Panc1 (cell line): Measurements from ENCODE around the gene UCP3. TPM values are rescaled to one million over a fixed set of nuclear protein-coding genes. Genes with fewer than 3 reads are reported as not detected.
A peak's percentile ranks its signal among the peaks of the same experiment; 100 is the strongest.

ENCODE experiments used
- ATAC-seq: fragments of 200-7000 bp; cut with Tn5 transposase; 2 replicates; pipeline ENCODE4 v1.9.1; 2020; ENCODE audit warnings: mild to moderate bottlenecking, moderate library complexity
- BruUV-seq: library from RNA; stranded (reverse); fragments of 400-500 nt; replicated peaks from 2 replicates; lab custom pipeline; 2021; lab: Mats Ljungman, UMichigan
- CTCF ChIA-PET: fragments of 300-600 bp; sonication (Branson Sonifier 250); formaldehyde crosslinking; loops from one replicate; lab custom pipeline; 2022; ENCODE audit warnings: antibody characterized with exemption; lab: Charles Lee
- POLR2A ChIA-PET: fragments of 300-600 bp; sonication (Branson Sonifier 250); formaldehyde crosslinking; loops from one replicate; lab custom pipeline; 2022; ENCODE audit warnings: antibody characterized with exemption; lab: Charles Lee
- DNase-seq: peaks from one replicate; pipeline ENCODE4 v3.0.0-alpha.2; 2010; ENCODE audit warnings: low read depth, low spot score
- H3K27ac ChIP-seq: 2 replicates; pipeline ENCODE4 v1.5.1; 2011; ENCODE audit warnings: mild to moderate bottlenecking, low read length, inconsistent platforms
- H3K27me3 ChIP-seq: fragments of 200-500 bp; sonication (Bioruptor generic); 2 replicates; pipeline ENCODE4 v1.6.0; 2014; ENCODE audit warnings: low read length, inconsistent platforms; ENCODE audit not compliant: control insufficient read depth, insufficient read depth
- H3K36me3 ChIP-seq: fragments of 200-500 bp; sonication (Bioruptor generic); 2 replicates; pipeline ENCODE4 v1.5.1; 2014; ENCODE audit warnings: inconsistent platforms, mild to moderate bottlenecking, low read length, moderate library complexity; ENCODE audit not compliant: control insufficient read depth, insufficient read depth
- H3K4me1 ChIP-seq: 2 replicates; pipeline ENCODE4 v1.5.1; 2011; ENCODE audit warnings: inconsistent platforms, mild to moderate bottlenecking, low read length, moderate library complexity; ENCODE audit not compliant: control insufficient read depth, insufficient read depth
- H3K4me3 ChIP-seq, 2 experiments: 2 replicates each; pipeline ENCODE4 v1.5.1; 2011 to 2012; ENCODE audit warnings: low read depth in 2 of 2, low read length in 2 of 2, mild to moderate bottlenecking in 2 of 2, inconsistent platforms in 1 of 2, moderate library complexity in 1 of 2
- H3K9me3 ChIP-seq: fragments of 200-500 bp; sonication (Bioruptor generic); 2 replicates; pipeline ENCODE4 v1.5.1; 2014; ENCODE audit warnings: low read depth, mild to moderate bottlenecking, inconsistent platforms, low read length, moderate library complexity; ENCODE audit not compliant: control insufficient read depth, insufficient read depth
- POLR2AphosphoS5 ChIP-seq: IDR thresholded peaks from 2 replicates; pipeline ENCODE4 v1.6.1; 2012; ENCODE audit warnings: mild to moderate bottlenecking, low read depth, low read length, moderate library complexity
- SIN3A ChIP-seq: IDR thresholded peaks from 2 replicates; pipeline ENCODE4 v1.6.1; 2012; ENCODE audit warnings: low read depth, mild to moderate bottlenecking, low read length, moderate library complexity, borderline replicate concordance; ENCODE audit not compliant: insufficient read depth
- TCF7L2 ChIP-seq: IDR thresholded peaks from 2 replicates; pipeline ENCODE4 v1.6.1; 2011; ENCODE audit warnings: mild to moderate bottlenecking, low read depth, low read length, inconsistent platforms
- in situ Hi-C: cut with HindIII; loops from 2 replicates; pipeline ENCODE4 v1.10.0; 2016; ENCODE audit warnings: low sequenced_read_pairs, low pct_unique_long_range_greater_than_20kb
- intact Hi-C: fragments of 100-400 bp; cut with micrococcal nuclease; formaldehyde crosslinking; loops from one replicate; pipeline ENCODE4 v1.10.0; 2022; ENCODE audit not compliant: unreplicated experiment
- total RNA-seq: library from RNA; stranded (reverse); gene quantifications from one replicate; pipeline ENCODE4 v1.2.1, GENCODE V29; 2021; ENCODE audit not compliant: unreplicated experiment
- TF ChIP-seq, protein P1 (sequence below), 2 experiments: IDR thresholded peaks; 2 replicates each; pipeline ENCODE4 v1.6.1; 2011 to 2012; ENCODE audit warnings: low read depth in 2 of 2, control low read depth in 1 of 2, low read length in 1 of 2, mild to moderate bottlenecking in 1 of 2, moderate library complexity in 1 of 2; ENCODE audit not compliant: insufficient read depth in 1 of 2
- TF ChIP-seq, protein P2 (sequence below): fragments of 450-650 bp; IDR thresholded peaks from 2 replicates; pipeline ENCODE4 v1.5.1; 2017; ENCODE audit warnings: mild to moderate bottlenecking

UCP3 gene
- total RNA-seq, 1 experiment from 2014 or later = 0.46 TPM

DNA sequence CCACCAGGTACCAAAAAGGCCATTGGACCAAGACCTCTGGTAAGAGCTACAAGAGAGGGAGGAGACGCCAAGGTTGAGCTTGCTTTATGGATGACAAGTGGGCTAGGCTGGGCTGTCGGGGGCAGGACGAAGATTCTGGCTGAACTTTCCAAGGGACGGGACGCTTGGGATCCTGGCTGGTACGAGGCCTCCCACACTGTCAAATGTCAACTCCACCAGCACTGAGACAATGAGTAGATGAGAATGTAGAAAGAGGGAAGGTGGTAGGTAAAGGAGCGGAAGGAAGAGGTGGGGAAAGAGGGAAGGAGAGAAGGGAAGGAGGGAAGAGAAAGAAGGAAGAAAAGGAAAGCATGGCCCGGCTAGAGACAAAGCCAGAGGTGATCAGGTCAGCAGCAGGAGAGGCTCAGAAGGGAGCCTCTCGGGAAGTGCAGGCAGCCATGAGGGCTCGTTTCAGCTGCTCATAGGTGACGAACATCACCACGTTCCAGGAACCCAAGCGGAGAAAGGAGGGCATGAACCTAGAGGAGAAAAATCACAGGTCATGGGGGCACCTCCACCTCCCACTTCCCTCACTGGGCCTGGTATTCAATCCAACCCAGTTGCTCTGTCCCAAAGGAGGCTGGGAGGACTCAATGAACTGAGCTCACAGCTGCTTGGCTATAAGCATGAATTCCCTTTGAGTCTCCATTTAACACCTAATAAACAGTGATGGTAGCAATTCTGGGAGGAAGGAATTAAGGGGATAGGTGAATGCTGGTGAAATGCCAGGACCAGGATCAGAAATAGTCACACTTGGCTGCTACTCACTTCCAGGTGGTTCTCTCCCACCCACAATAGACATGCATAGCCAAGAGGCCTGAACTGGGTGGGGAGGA is 34.0 kb downstream of the UCP3 start:
- H3K4me1 ChIP-seq = no peaks in the 10 kb centered on the region
- in situ Hi-C loops = no loop called here
- POLR2A ChIA-PET = no interaction called here
- no TSS peak for BruUV-seq
- TF ChIP-seq TCF7L2 = no peak
- TF ChIP-seq SIN3A = no peak
- TF ChIP-seq, protein P1, sequence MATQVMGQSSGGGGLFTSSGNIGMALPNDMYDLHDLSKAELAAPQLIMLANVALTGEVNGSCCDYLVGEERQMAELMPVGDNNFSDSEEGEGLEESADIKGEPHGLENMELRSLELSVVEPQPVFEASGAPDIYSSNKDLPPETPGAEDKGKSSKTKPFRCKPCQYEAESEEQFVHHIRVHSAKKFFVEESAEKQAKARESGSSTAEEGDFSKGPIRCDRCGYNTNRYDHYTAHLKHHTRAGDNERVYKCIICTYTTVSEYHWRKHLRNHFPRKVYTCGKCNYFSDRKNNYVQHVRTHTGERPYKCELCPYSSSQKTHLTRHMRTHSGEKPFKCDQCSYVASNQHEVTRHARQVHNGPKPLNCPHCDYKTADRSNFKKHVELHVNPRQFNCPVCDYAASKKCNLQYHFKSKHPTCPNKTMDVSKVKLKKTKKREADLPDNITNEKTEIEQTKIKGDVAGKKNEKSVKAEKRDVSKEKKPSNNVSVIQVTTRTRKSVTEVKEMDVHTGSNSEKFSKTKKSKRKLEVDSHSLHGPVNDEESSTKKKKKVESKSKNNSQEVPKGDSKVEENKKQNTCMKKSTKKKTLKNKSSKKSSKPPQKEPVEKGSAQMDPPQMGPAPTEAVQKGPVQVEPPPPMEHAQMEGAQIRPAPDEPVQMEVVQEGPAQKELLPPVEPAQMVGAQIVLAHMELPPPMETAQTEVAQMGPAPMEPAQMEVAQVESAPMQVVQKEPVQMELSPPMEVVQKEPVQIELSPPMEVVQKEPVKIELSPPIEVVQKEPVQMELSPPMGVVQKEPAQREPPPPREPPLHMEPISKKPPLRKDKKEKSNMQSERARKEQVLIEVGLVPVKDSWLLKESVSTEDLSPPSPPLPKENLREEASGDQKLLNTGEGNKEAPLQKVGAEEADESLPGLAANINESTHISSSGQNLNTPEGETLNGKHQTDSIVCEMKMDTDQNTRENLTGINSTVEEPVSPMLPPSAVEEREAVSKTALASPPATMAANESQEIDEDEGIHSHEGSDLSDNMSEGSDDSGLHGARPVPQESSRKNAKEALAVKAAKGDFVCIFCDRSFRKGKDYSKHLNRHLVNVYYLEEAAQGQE (IDR thresholded peaks at IDR 0.05; ENCODE audit: insufficient read depth in 1 of 2, low read depth in 2 of 2, low read length in 1 of 2) = no peak
- no peak for TF ChIP-seq POLR2AphosphoS5
- TF ChIP-seq, protein P2, sequence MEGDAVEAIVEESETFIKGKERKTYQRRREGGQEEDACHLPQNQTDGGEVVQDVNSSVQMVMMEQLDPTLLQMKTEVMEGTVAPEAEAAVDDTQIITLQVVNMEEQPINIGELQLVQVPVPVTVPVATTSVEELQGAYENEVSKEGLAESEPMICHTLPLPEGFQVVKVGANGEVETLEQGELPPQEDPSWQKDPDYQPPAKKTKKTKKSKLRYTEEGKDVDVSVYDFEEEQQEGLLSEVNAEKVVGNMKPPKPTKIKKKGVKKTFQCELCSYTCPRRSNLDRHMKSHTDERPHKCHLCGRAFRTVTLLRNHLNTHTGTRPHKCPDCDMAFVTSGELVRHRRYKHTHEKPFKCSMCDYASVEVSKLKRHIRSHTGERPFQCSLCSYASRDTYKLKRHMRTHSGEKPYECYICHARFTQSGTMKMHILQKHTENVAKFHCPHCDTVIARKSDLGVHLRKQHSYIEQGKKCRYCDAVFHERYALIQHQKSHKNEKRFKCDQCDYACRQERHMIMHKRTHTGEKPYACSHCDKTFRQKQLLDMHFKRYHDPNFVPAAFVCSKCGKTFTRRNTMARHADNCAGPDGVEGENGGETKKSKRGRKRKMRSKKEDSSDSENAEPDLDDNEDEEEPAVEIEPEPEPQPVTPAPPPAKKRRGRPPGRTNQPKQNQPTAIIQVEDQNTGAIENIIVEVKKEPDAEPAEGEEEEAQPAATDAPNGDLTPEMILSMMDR = no peak
- CTCF ChIA-PET = no interaction called here
- H3K27me3 ChIP-seq = no peaks in the 10 kb centered on the region
- H3K4me3 ChIP-seq = no peak overlapping the region
- peaks cover 6% of the 10 kb centered on the region; the same call in 1 of the 2 replicates for H3K36me3 ChIP-seq
- no peaks in the 10 kb centered on the region for H3K9me3 ChIP-seq
- DNase-seq = no peak
- no peak overlapping the region for H3K27ac ChIP-seq
- ATAC-seq = no peak
- intact Hi-C loops = no loop called here

DNA sequence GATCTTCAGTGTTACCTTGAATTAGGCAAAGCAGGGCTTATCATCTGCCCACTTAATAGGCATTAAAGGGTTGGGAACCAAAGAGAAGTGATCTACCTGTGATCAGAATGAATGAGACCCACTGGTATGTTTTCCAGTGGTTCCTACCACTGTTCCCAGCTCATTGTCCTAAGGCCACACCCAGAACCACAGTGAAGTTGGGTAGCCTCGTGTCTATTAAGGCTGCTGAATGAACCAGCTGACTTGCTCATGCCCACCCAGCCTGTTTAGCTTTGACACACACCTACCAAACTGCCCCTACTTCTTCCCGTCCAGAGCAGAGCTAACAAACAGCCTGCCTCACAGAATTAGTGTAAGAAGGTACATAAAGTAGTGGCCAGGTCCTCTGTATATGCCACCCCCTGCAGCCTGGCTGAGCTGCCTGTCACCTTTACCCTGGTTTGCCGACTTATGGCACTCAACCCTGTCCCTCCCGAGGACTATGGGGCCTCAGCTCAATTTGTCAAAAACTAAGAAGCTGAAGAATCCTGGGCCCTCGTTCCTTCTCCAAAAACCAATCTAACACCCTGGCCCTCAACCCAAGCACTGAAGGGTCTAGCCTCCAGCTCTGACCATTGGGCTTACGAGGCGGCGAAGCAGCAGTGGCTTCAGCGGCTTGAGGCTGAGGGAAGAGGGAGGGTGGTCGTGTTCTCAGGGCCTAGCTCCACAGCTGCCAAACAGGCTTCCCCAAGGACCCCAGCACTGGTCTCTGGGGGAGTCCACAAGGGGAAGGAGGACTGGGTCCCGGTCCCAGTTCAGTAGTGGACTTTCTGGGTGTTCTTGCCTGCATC is 36.0 kb downstream of the UCP3 start:
- no peaks in the 10 kb centered on the region for H3K4me1 ChIP-seq
- intact Hi-C loops (no loop called here), in situ Hi-C loops (no loop called here)
- DNase-seq (no peak), ATAC-seq (peak; percentile 23; the same call in 1 of the 2 replicates)
- H3K27ac ChIP-seq = no peak overlapping the region
- no peak overlapping the region for H3K4me3 ChIP-seq
- TF ChIP-seq, protein P1 (IDR thresholded peaks at IDR 0.05; ENCODE audit: insufficient read depth in 1 of 2, low read depth in 2 of 2, low read length in 1 of 2) = no peak
- TF ChIP-seq SIN3A (no peak), TCF7L2 (no peak), POLR2AphosphoS5 (no peak)
- TF ChIP-seq, protein P2 = no peak
- H3K27me3 ChIP-seq = no peaks in the 10 kb centered on the region
- BruUV-seq = no TSS peak
- POLR2A ChIA-PET = no interaction called here
- no peaks in the 10 kb centered on the region for H3K9me3 ChIP-seq
- CTCF ChIA-PET = no interaction called here
- H3K36me3 ChIP-seq = peaks cover 6% of the 10 kb centered on the region; the same call in 1 of the 2 replicates
